A549 (cell line): ENCODE data around the gene SERPINI1.

ENCODE experiments used
- CTCF ChIP-seq: fragments of >200 bp; sonication (Bioruptor Twin); formaldehyde crosslinking; IDR thresholded peaks from 3 replicates; pipeline ENCODE4 v1.5.1; 2016
- JUN ChIP-seq, 2 experiments: fragments of >200 bp; sonication (Bioruptor Twin); formaldehyde crosslinking; IDR thresholded peaks; 2 replicates in 1 of 2; 3 replicates in 1 of 2; pipeline ENCODE4 v1.6.1; 2016 to 2017
- KDM1A ChIP-seq: fragments of 200-600 bp; sonication (generic); IDR thresholded peaks from 2 replicates; pipeline ENCODE4 v1.6.1; 2016; ENCODE audit warnings: low read depth, mild to moderate bottlenecking
- MAFK ChIP-seq: fragments of 450-650 bp; IDR thresholded peaks from 2 replicates; pipeline ENCODE4 v1.6.1; 2014; ENCODE audit not compliant: partially characterized antibody
- MAX ChIP-seq: IDR thresholded peaks from 2 replicates; pipeline ENCODE4 v1.6.1; 2012
- MYC ChIP-seq: IDR thresholded peaks from 2 replicates; pipeline ENCODE4 v1.6.1; 2012; ENCODE audit warnings: mild to moderate bottlenecking, inconsistent platforms, low read length, improper control_type of control experiment, borderline replicate concordance
- PBX3 ChIP-seq: IDR thresholded peaks from 2 replicates; pipeline ENCODE4 v1.6.1; 2012
- POLR2A ChIP-seq: IDR thresholded peaks from 2 replicates; pipeline ENCODE4 v1.6.1; 2012; ENCODE audit warnings: mild to moderate bottlenecking, low read length
- RAD21 ChIP-seq, 2 experiments: fragments of >200 bp in 1 of 2; sonication (Bioruptor Twin) in 1 of 2; formaldehyde crosslinking in 1 of 2; IDR thresholded peaks in 1 of 2; conservative IDR thresholded peaks in 1 of 2; 2 replicates in 1 of 2; 3 replicates in 1 of 2; pipeline ENCODE4 v1.6.1; 2012 to 2018; ENCODE audit warnings: inconsistent platforms in 1 of 2
- REST ChIP-seq: fragments of 200-600 bp; sonication (generic); IDR thresholded peaks from 2 replicates; pipeline ENCODE4 v1.6.1; 2016; ENCODE audit warnings: antibody characterized with exemption, mild to moderate bottlenecking, moderate library complexity
- SREBF2 ChIP-seq: fragments of 450-650 bp; IDR thresholded peaks from 2 replicates; pipeline ENCODE4 v1.6.1; 2014; ENCODE audit warnings: mild to moderate bottlenecking, moderate library complexity
- USF2 ChIP-seq: fragments of 450-650 bp; IDR thresholded peaks from 2 replicates; pipeline ENCODE4 v1.6.1; 2014; ENCODE audit warnings: antibody characterized with exemption

- TF ChIP-seq CTCF (no peak), PBX3 (no peak), SREBF2 (no peak), KDM1A (no peak), REST (no peak), RAD21 (conservative IDR thresholded peaks at IDR 0.05 in 1 of 2, IDR thresholded peaks at IDR 0.05 in 1 of 2) (no peak), POLR2A (no peak), MYC (no peak), JUN (IDR thresholded peaks at IDR 0.05) (no peak), MAFK (no peak), MAX (no peak), USF2 (no peak)
Observed at GRCh38 chr3:167691366-167691765, 44.2 kb upstream of the SERPINI1 start.
